A673 (cell line): ENCODE data around the gene TOX4.

Experiments used
- CTCF ChIP-seq: fragments of 300-800, 200-600 bp; sonication (generic); conservative IDR thresholded peaks from 2 replicates; pipeline ENCODE4 v1.5.1; 2017; ENCODE audit warnings: low read depth, mild to moderate bottlenecking, antibody characterized with exemption, low read length, moderate library complexity, mixed read lengths
- EZH2 ChIP-seq: fragments of 200-600 bp; sonication (generic); IDR thresholded peaks from 2 replicates; pipeline ENCODE4 v1.6.1; 2017; ENCODE audit warnings: borderline replicate concordance, low read depth, mild to moderate bottlenecking, mixed read lengths, antibody characterized with exemption, low read length; ENCODE audit not compliant: poor library complexity, severe bottlenecking

GRCh38 chr14:21509432-21510143 is 32.6 kb downstream of the TOX4 start:
- TF ChIP-seq EZH2 (no peak), CTCF (no peak)
